HG03469 (cell line): ENCODE results near the gene SOCS6.
"Not testable (repeated sequence)": the region's sequence is repeated elsewhere in the genome, so short reads cannot be mapped to it uniquely, and the experiment has no call there.

ENCODE experiments used
- ATAC-seq: cut with Tn5 transposase; IDR thresholded peaks from one replicate; pipeline ENCODE4 v1.9.1; 2021; ENCODE audit warnings: mild to moderate bottlenecking, moderate library complexity, moderate number of reproducible peaks; ENCODE audit not compliant: unreplicated experiment

SOCS6 gene

GRCh38 chr18:70321616-70322015, 32.8 kb downstream of the SOCS6 start:
- ATAC-seq = no peak

DNA sequence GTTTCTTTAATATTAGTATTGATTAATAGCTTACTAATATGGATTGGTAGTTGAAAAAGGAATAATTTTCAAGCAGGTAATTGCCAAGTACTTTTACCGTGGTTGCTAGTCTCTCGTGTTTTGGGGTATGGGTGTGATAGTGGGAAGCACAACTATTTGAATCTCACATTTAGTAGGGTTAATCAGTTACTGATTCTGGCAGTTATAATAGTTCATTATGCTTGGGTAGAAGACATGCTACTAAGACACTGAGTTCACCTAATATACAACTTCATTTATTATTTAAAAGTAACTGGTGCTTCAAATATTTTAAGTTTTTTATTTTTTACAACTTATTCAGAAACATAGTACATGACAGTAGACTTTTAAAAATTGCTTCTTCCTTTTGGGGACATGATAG, 33.5 kb downstream of the SOCS6 start:
- ATAC-seq = no peak

- no peak for ATAC-seq
These were observed 34.1 kb downstream of the SOCS6 start for GRCh38 chr18:70322928-70323327.

GRCh38 chr18:70324897-70325296, 36.1 kb downstream of the SOCS6 start:
- no peak for ATAC-seq

DNA sequence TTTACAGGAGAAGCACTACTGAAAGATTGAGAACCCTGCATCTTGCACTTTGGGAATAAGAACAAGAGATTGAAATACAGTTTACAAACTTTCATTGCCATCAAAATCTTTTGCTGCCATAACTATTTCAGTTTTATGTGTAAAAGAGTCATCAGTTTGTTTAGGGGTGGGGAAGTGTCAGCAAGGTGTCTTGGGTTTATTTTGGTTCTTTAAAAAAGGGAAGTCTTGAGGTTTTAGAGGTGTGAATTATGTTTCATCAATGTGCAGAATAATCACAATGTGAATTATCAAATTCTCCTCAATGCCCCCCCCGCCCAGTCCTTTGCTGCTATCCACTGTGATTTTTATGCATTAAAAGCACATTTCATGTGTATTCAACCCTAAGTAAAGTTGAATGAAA, 37.4 kb downstream of the SOCS6 start:
- ATAC-seq = no peak

GRCh38 chr18:70328169-70328568, 39.3 kb downstream of the SOCS6 start:
- no peak for ATAC-seq

GRCh38 chr18:70329071-70329470, 40.2 kb downstream of the SOCS6 start:
- no peak for ATAC-seq

DNA sequence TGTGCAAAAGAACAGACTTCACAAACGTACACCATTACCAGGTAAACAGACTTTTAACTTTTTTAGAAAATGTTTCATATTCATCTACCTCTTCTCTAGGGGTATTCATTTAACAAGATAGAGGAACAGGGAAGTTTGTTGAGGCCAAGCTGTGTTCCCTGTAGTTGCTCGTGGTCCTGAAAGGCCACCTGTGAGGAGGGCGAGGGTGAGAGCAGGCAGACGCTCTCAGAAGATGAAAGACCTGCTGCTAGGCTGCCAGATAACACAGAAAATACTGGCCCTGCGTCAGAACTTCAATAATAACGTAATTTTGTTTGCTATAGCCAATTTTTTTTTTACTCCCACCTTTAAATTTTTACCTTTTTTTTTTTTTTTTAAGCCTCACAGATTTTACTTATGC, 42.0 kb downstream of the SOCS6 start:
- no peak for ATAC-seq

DNA sequence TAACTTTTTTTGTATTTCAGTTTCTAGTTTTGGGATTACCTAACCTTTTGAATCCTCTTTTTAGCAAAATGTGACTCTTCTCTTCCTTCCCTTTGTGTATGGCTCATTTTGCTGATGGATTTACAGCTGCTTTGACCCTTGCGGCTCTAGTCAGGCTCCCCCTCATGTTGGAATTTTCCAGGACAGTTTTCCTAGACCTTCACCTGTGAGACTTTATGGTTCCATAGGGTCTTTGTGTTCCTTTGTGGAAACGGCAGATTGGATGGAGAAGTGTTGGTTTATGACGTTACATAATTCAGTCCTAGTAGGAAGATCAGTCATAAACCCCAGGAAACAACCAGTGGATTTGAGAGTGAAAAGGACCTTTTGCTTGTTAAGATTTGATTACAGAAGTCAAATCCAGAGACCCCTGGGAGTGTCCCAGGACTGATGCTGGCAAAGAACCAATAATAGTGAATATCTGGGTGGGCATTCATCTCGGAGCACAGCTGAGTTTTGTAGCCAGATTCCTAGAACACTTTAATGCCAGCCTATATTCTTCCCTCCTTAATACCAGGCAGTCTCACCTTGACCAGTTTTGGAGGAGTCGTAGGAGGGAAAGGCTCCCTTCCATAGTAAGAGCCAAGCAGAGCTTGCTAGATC, 42.7 kb downstream of the SOCS6 start:
- no peak for ATAC-seq

GRCh38 chr18:70332694-70333093, 43.8 kb downstream of the SOCS6 start:
- ATAC-seq = no peak

DNA sequence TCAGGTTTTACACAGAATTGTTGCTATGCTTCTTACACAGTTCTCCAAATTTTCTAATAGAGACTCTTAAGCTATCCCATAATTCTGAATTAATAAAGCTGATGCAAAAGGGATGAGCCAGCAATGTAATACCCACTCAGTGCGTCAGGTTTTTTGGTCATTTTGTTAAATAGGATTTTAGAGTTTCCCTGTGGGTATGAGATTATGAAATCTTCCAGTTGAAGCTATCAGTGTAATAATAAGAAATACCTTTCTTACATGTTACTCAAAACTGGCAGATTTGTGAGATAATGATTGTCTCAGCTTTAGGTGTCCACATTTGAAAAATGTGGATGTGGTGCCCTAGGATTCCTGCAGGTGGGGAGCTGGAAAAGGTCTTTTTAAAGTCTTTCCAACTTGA, 44.5 kb downstream of the SOCS6 start:
- ATAC-seq = no peak

GRCh38 chr18:70333757-70334156, 44.9 kb downstream of the SOCS6 start:
- ATAC-seq = no peak

GRCh38 chr18:70334264-70334663, 45.4 kb downstream of the SOCS6 start:
- ATAC-seq = no peak

DNA sequence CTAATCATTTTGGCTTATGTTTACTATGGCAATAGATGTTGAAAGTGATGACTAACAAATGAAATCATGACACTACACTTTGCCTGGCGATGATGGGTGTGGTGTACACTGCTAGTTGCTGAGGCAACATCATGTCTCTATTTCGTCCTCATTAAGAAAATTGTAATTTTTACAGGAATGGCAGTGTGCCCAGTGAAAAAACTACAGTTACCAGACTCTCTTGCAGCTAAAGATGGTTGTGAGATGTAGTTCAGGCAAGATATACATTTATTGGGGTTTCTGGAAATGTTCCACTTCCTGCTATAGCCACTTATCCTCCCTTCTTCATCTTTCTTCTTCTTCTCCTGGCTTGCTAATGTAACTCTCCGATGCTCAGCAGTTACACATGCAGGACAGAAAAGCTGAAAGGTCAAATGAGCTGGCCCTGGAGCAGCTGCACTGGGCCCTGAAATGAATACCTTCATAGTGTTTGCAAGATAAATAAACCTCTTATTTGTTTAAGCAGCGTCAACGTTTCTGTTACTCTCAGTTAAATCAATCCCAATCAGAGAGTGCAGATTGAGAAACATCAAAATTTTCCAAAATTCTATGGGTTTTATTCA, 46.0 kb downstream of the SOCS6 start:
- no peak for ATAC-seq

GRCh38 chr18:70335892-70336726, 47.3 kb downstream of the SOCS6 start:
- ATAC-seq = no peak

DNA sequence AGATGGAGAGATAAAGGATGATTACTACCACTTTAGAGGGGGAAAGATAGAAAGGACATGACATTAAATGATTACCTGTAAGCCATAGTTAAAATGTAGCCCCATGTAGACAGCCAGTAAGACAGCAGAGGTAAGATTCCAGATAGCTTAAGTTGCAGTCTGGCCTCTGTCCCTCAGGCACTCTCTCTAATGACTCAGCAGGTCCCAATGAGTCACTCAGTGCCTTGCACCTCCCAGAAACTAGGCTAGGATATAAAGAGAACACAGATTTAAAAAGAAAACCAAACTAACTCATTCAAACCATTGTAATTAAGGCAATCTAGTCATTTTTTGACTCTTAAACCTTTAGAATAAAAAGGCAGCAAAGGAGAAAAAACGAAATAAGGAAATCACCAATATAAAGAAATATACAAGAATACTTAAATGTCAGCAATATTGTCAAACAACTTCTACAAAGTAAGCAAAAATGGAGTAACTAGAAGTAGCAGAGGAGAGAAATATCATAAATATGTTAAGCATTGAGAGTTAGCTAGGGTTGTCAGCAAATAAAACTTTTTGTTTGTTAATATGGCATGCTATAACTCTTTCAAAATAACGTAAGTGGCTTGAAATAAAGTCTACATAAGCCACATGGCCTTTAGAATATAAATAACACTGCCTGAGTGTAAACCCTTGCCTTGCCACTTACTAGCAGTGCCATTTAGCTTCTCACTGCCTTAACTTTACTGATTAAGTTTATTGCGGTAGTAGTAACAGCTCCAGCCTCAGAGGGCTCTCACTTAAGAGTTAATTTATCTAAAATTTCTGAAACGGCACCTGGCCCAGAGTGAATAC, 48.5 kb downstream of the SOCS6 start:
- peak; percentile 74 for ATAC-seq

GRCh38 chr18:70338890-70339289, 50.0 kb downstream of the SOCS6 start:
- ATAC-seq = no peak

GRCh38 chr18:70339915-70340314, 51.1 kb downstream of the SOCS6 start:
- ATAC-seq = no peak

DNA sequence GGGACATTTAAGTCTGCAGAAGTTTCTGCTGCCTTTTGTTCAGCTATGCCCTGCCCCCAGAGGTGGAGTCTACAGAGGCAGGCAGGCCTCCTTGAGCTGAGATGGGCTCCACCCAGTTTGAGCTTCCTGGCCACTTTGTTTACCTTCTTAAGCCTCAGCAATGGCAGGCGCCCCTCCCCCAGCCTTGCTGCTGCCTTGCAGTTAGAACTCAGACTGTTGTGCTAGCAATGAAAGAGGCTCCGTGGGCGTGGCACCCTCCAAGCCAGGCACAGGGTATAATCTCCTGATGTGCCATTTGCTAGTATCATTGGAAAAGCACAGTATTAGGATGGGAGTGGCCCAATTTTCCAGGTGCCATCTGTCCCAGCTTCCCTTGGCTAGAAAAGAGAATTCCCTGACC, 59.6 kb downstream of the SOCS6 start:
- not testable (repeated sequence) for ATAC-seq

GRCh38 chr18:70349316-70349715, 60.5 kb downstream of the SOCS6 start:
- no peak for ATAC-seq

DNA sequence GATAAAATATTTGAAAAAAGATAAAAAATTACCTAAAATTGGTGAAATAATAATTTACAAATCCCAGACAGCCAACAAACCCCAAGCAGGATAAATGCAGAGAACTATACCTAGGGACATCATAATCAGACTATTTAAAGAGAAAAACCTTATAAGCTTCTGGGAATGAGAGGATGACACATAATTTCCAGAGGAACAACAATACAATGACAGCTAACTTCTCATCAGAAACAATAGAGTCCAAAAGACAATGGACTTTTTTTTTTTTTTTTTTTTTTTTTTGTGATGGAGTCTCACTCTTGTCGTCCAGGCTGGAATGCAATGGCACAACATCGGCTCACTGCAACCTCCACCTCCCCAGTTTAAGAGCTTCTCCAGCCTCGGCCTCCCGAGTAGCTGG, 65.2 kb downstream of the SOCS6 start:
- ATAC-seq = no peak
